ENCODE data around the gene DNAJC7. TPM values are rescaled to one million over a fixed set of nuclear protein-coding genes. Genes with fewer than 3 reads are reported as not detected.

Gene DNAJC7
- total RNA-seq, 4 donors from 2014 or later: 46.5 to 72.5 (median 70.7) TPM

DNA sequence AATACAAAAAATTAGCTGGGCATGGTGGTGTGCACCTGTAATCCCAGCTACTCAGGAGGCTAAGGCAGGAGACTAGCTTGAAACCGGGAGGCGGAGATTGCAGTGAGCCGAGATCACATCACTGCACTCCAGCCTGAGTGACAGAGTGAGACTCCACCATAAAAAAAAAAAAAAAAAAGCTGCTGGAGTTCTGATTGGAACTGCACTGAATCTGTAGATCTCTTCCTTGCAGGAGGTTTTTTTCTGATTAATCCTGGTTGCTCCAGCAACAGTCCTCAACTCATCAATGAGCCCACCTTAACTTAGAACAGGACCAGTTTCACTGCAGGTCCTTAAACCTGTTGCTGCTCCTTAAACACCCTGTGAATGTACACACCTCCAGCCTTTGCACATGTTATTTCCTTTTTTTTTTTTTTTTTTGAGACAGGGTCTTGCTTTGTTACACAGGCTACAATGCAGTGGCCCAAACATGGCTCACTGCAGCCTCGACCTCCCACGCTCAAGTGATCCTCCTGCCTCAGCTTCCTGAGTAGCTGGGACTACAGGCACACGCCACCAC is 88.5 kb downstream of the DNAJC7 start:
- no peak for ATAC-seq (ENCODE audit: low FRiP score)
- DNase-seq (ENCODE audit: low spot score): no peak
- TF ChIP-seq, protein P1, sequence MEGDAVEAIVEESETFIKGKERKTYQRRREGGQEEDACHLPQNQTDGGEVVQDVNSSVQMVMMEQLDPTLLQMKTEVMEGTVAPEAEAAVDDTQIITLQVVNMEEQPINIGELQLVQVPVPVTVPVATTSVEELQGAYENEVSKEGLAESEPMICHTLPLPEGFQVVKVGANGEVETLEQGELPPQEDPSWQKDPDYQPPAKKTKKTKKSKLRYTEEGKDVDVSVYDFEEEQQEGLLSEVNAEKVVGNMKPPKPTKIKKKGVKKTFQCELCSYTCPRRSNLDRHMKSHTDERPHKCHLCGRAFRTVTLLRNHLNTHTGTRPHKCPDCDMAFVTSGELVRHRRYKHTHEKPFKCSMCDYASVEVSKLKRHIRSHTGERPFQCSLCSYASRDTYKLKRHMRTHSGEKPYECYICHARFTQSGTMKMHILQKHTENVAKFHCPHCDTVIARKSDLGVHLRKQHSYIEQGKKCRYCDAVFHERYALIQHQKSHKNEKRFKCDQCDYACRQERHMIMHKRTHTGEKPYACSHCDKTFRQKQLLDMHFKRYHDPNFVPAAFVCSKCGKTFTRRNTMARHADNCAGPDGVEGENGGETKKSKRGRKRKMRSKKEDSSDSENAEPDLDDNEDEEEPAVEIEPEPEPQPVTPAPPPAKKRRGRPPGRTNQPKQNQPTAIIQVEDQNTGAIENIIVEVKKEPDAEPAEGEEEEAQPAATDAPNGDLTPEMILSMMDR (IDR thresholded peaks at IDR 0.05): no peak

Other genes starting within 250 kb of the DNAJC7 start
- gene JUP, start 230.7 kb downstream of the DNAJC7 start, total RNA-seq: 10 to 100 TPM; 34.8 to 84.5 (median 39.0) TPM
- gene P3H4, start 205.5 kb downstream of the DNAJC7 start, total RNA-seq: 10 to 100 TPM in 2 of 4 donors, 1 to 10 TPM in 2; 6.6 to 15.6 (median 10.0) TPM
- 10 to 100 TPM; 30.5 to 53.1 (median 42.3) TPM for gene FKBP10, start 204.4 kb downstream of the DNAJC7 start, total RNA-seq
- gene NT5C3B, start 181.2 kb downstream of the DNAJC7 start, total RNA-seq: 10 to 100 TPM; 35.5 to 65.9 (median 42.5) TPM
- under 1 TPM in 3 of 4 donors, not detected in 1; 0.44 to 0.72 (median 0.63) TPM for gene KLHL10, start 179.6 kb downstream of the DNAJC7 start, total RNA-seq
- gene KLHL11, start 152.0 kb downstream of the DNAJC7 start, total RNA-seq: 10 to 100 TPM; 16.2 to 18.8 (median 18.0) TPM
- 100 to 1,000 TPM in 3 of 4 donors, 10 to 100 TPM in 1; 91.6 to 133 (median 111) TPM for gene ACLY, start 98.5 kb downstream of the DNAJC7 start, total RNA-seq
- gene ODAD4, start 86.8 kb downstream of the DNAJC7 start, total RNA-seq: under 1 TPM; 0.19 to 0.96 (median 0.49) TPM
- 10 to 100 TPM; 42.2 to 62.9 (median 49.8) TPM for gene CNP, start 50.6 kb downstream of the DNAJC7 start, total RNA-seq
- gene NKIRAS2, start 2.7 kb upstream of the DNAJC7 start, total RNA-seq: 10 to 100 TPM; 27.8 to 39.3 (median 30.4) TPM
- gene C17orf113, start 33.2 kb upstream of the DNAJC7 start, total RNA-seq: under 1 TPM; 0.09 to 0.63 (median 0.19) TPM
- not detected for gene ZNF385C, start 81.0 kb upstream of the DNAJC7 start, total RNA-seq
- 10 to 100 TPM in 2 of 4 donors, 1 to 10 TPM in 2; 7.8 to 21.8 (median 10.2) TPM for gene DHX58, start 95.3 kb upstream of the DNAJC7 start, total RNA-seq
- 10 to 100 TPM; 30.2 to 68.7 (median 33.9) TPM for gene KAT2A, start 103.9 kb upstream of the DNAJC7 start, total RNA-seq
- under 1 TPM in 1 of 4 donors, not detected in 3; 0.25 TPM for gene HSPB9, start 105.4 kb upstream of the DNAJC7 start, total RNA-seq
- 100 to 1,000 TPM; 122 to 178 (median 158) TPM for gene RAB5C, start 137.6 kb upstream of the DNAJC7 start, total RNA-seq
- gene KCNH4, start 163.7 kb upstream of the DNAJC7 start, total RNA-seq: under 1 TPM in 3 of 4 donors, not detected in 1; 0.44 to 0.79 (median 0.48) TPM
- gene HCRT, start 168.0 kb upstream of the DNAJC7 start, total RNA-seq: not detected
- gene GHDC, start 177.1 kb upstream of the DNAJC7 start, total RNA-seq: 10 to 100 TPM; 28.8 to 41.3 (median 35.5) TPM

All from omental fat pad (tissue), 4 donors.